GM12878 (cell line): Measurements from ENCODE around the gene FAM120B. TPM values are rescaled to one million over a fixed set of nuclear protein-coding genes. Genes with fewer than 3 reads are reported as not detected.

Experiments used
- ATAC-seq: fragments of 200-7000 bp; cut with Tn5 transposase; 3 replicates; pipeline ENCODE4 v1.9.1; 2020; ENCODE audit warnings: mild to moderate bottlenecking, moderate library complexity
- BruUV-seq: library from RNA; stranded (reverse); fragments of 400-500 nt; replicated peaks from 2 replicates; lab custom pipeline; 2021; lab: Mats Ljungman, UMichigan
- CTCF ChIA-PET: fragments of 300-600 bp; sonication (Branson Sonifier 250); formaldehyde crosslinking; extraction: SDS; loops from one replicate; lab custom pipeline; 2021; ENCODE audit warnings: inconsistent platforms; lab: Yijun Ruan, JAX
- POLR2A ChIA-PET: fragments of 350-600 bp; formaldehyde crosslinking; extraction: SDS; loops from one replicate; lab custom pipeline; 2021; ENCODE audit warnings: inconsistent platforms; lab: Charles Lee
- RAD21 ChIA-PET: fragments of 300-600 bp; sonication (Branson Sonifier 250); formaldehyde crosslinking; loops from one replicate; lab custom pipeline; 2023; ENCODE audit warnings: antibody characterized with exemption; ENCODE audit not compliant: unreplicated experiment; lab: Charles Lee
- SMC1A ChIA-PET: fragments of 300-600 bp; sonication (Branson Sonifier 250); formaldehyde crosslinking; loops from one replicate; lab custom pipeline; 2023; ENCODE audit not compliant: unreplicated experiment, uncharacterized antibody; lab: Charles Lee
- DNase-seq: peaks from one replicate; pipeline ENCODE4 v3.0.0-alpha.2; 2011; ENCODE audit warnings: low read depth, low spot score
- FAIRE-seq: peaks from 3 replicates; lab custom pipeline; 2011; peaks lifted over from hg19 to GRCh38; lab: Jason Lieb, UNC
- H2AFZ ChIP-seq: 2 replicates; pipeline ENCODE4 v1.6.0; 2011; ENCODE audit warnings: low read depth, low read length, control low read depth; ENCODE audit not compliant: control insufficient read depth
- H3K27ac ChIP-seq: 2 replicates; pipeline ENCODE4 v1.5.1; 2011; ENCODE audit warnings: control low read depth; ENCODE audit not compliant: control insufficient read depth, insufficient read depth
- H3K27me3 ChIP-seq, 2 experiments: replicated peaks in 1 of 2; 2 replicates each; pipeline versions ENCODE4 v1.6.0 to v1.6.1; 2011; ENCODE audit warnings: low read length in 1 of 2; ENCODE audit not compliant: control insufficient read depth in 2 of 2, insufficient read depth in 2 of 2
- H3K36me3 ChIP-seq, 2 experiments: 2 replicates each; pipeline ENCODE4 v1.5.1; 2011; ENCODE audit warnings: low read length in 1 of 2; ENCODE audit not compliant: control insufficient read depth in 2 of 2, insufficient read depth in 2 of 2
- H3K4me1 ChIP-seq: 2 replicates; pipeline ENCODE4 v1.6.1; 2011; ENCODE audit warnings: mild to moderate bottlenecking, low read length, moderate library complexity, mixed read lengths; ENCODE audit not compliant: control insufficient read depth, insufficient read depth
- H3K4me2 ChIP-seq: 2 replicates; pipeline ENCODE4 v1.6.0; 2011; ENCODE audit warnings: control low read depth; ENCODE audit not compliant: control insufficient read depth, insufficient read depth
- H3K4me3 ChIP-seq: fragments of 200-600 bp; sonication (generic); 2 replicates; pipeline ENCODE4 v1.5.1; 2016
- H3K79me2 ChIP-seq: 2 replicates; pipeline ENCODE4 v1.6.0; 2011; ENCODE audit warnings: low read length; ENCODE audit not compliant: control insufficient read depth, insufficient read depth
- H3K9ac ChIP-seq: 2 replicates; pipeline ENCODE4 v1.8.0; 2011; ENCODE audit warnings: low read length, control low read depth, mixed read lengths; ENCODE audit not compliant: control insufficient read depth, insufficient read depth
- H3K9me3 ChIP-seq: replicated peaks from 3 replicates; pipeline ENCODE4 v1.5.1; 2011; ENCODE audit warnings: mild to moderate bottlenecking, low read length; ENCODE audit not compliant: control insufficient read depth, insufficient read depth
- H4K20me1 ChIP-seq: 2 replicates; pipeline ENCODE4 v1.6.0; 2011; ENCODE audit not compliant: control insufficient read depth, insufficient read depth
- JUNB ChIP-seq: IDR thresholded peaks from 2 replicates; pipeline ENCODE4 v1.6.1; 2016; ENCODE audit warnings: antibody characterized with exemption, mild to moderate bottlenecking
- RUNX3 ChIP-seq: IDR thresholded peaks from 2 replicates; pipeline ENCODE4 v1.6.1; 2012; ENCODE audit warnings: low read length, inconsistent platforms
- SREBF2 ChIP-seq: IDR thresholded peaks from 2 replicates; pipeline ENCODE4 v1.6.1; 2012; ENCODE audit warnings: mild to moderate bottlenecking, low read length
- TCF12 ChIP-seq: IDR thresholded peaks from 2 replicates; pipeline ENCODE4 v1.6.1; 2011; ENCODE audit warnings: low read depth, mild to moderate bottlenecking, low read length
- WGBS: methylation state at CpG from one replicate; pipeline ENCODE4 v1.1.6; 2016; ENCODE audit warnings: low lambda C conversion rate; ENCODE audit not compliant: insufficient replicate concordance, insufficient coverage; ENCODE audit errors: missing lambda C conversion rate; 5-methylcytosine and 5-hydroxymethylcytosine counted together
- in situ Hi-C: fragments of 300-500 bp; cut with MboI; formaldehyde crosslinking; loops from 9 replicates; pipeline ENCODE4 v1.14.3; 2018; ENCODE audit warnings: mixed read lengths
- intact Hi-C: fragments of 100-400 bp; cut with micrococcal nuclease; formaldehyde crosslinking; loops from one replicate; pipeline ENCODE4 v1.14.2; 2022; ENCODE audit not compliant: unreplicated experiment
- polyA plus RNA-seq, 11 experiments: library from polyadenylated mRNA; depleted of rRNA in 4 of 11; unstranded in 6 of 11; stranded (reverse) in 5 of 11; fragments of >200 nt; fragmentation: Nextera tagmentation in 4 of 11; fragmentation: Illumina TruSeq in 1 of 11; extraction: Ambion mirVana in 4 of 11; extraction: Trizol in 1 of 11; gene quantifications; 1 replicate in 1 of 11; 2 replicates in 10 of 11; pipeline versions ENCODE4 v1.2.1 to v1.2.3, GENCODE V29; 2011 to 2016; ENCODE audit warnings: inconsistent platforms in 2 of 11, missing spikeins in 2 of 11, low read depth in 1 of 11
- total RNA-seq, 4 experiments: library from RNA; depleted of rRNA in 3 of 4; stranded (reverse); fragments of >200 nt in 3 of 4; fragmentation: Illumina TruSeq in 1 of 4; extraction: Trizol in 1 of 4; gene quantifications; 2 replicates each; pipeline versions ENCODE4 v1.2.1 to v1.2.3, GENCODE V29; 2013 to 2021
- TF ChIP-seq, protein P1 (sequence below): fragments of 450-650 bp; formaldehyde crosslinking; IDR thresholded peaks from 2 replicates; pipeline ENCODE4 v1.4.0; 2020; ENCODE audit warnings: mild to moderate bottlenecking, moderate library complexity
- TF ChIP-seq, protein P2 (sequence below): fragments of 450-650 bp; IDR thresholded peaks from 2 replicates; pipeline ENCODE4 v1.6.1; 2018; ENCODE audit warnings: mild to moderate bottlenecking, low read depth, moderate library complexity; ENCODE audit not compliant: partially characterized antibody
- TF ChIP-seq, protein P3 (sequence below): IDR thresholded peaks from 2 replicates; pipeline ENCODE4 v1.6.1; 2012; ENCODE audit warnings: low read length, inconsistent platforms

Gene FAM120B
- total and polyA plus RNA-seq, 10 of the 15 experiments (the other 5 are each of a cell fraction or from before 2014, with no cell fraction given): 3.3 to 21.6 (median 15.3) TPM

DNA sequence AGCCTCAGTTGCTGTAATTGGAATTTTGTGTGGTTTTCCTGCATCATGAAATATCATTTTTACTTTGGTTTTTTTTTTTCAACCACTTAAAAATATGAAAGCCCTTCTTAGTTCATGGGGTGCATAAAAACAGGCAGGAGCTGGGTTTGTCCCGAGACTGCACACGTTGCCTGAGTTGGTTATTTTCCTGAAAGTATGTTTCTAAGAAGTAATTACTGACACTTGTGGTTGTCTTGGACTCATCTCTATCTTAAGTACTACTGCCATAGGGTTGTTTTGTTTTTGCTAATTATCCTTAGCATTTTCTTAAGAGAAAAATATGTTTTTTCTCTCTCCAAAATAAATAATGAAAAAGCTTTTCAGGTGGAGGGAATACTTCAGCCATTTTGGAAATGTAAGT is 40.1 kb downstream of the FAM120B start (continued):
- TF ChIP-seq, protein P1, sequence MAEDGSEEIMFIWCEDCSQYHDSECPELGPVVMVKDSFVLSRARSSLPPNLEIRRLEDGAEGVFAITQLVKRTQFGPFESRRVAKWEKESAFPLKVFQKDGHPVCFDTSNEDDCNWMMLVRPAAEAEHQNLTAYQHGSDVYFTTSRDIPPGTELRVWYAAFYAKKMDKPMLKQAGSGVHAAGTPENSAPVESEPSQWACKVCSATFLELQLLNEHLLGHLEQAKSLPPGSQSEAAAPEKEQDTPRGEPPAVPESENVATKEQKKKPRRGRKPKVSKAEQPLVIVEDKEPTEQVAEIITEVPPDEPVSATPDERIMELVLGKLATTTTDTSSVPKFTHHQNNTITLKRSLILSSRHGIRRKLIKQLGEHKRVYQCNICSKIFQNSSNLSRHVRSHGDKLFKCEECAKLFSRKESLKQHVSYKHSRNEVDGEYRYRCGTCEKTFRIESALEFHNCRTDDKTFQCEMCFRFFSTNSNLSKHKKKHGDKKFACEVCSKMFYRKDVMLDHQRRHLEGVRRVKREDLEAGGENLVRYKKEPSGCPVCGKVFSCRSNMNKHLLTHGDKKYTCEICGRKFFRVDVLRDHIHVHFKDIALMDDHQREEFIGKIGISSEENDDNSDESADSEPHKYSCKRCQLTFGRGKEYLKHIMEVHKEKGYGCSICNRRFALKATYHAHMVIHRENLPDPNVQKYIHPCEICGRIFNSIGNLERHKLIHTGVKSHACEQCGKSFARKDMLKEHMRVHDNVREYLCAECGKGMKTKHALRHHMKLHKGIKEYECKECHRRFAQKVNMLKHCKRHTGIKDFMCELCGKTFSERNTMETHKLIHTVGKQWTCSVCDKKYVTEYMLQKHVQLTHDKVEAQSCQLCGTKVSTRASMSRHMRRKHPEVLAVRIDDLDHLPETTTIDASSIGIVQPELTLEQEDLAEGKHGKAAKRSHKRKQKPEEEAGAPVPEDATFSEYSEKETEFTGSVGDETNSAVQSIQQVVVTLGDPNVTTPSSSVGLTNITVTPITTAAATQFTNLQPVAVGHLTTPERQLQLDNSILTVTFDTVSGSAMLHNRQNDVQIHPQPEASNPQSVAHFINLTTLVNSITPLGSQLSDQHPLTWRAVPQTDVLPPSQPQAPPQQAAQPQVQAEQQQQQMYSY: no peak
- TF ChIP-seq JUNB (no peak), SREBF2 (no peak)
- TF ChIP-seq, protein P2, sequence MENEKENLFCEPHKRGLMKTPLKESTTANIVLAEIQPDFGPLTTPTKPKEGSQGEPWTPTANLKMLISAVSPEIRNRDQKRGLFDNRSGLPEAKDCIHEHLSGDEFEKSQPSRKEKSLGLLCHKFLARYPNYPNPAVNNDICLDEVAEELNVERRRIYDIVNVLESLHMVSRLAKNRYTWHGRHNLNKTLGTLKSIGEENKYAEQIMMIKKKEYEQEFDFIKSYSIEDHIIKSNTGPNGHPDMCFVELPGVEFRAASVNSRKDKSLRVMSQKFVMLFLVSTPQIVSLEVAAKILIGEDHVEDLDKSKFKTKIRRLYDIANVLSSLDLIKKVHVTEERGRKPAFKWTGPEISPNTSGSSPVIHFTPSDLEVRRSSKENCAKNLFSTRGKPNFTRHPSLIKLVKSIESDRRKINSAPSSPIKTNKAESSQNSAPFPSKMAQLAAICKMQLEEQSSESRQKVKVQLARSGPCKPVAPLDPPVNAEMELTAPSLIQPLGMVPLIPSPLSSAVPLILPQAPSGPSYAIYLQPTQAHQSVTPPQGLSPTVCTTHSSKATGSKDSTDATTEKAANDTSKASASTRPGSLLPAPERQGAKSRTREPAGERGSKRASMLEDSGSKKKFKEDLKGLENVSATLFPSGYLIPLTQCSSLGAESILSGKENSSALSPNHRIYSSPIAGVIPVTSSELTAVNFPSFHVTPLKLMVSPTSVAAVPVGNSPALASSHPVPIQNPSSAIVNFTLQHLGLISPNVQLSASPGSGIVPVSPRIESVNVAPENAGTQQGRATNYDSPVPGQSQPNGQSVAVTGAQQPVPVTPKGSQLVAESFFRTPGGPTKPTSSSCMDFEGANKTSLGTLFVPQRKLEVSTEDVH: no peak

DNA sequence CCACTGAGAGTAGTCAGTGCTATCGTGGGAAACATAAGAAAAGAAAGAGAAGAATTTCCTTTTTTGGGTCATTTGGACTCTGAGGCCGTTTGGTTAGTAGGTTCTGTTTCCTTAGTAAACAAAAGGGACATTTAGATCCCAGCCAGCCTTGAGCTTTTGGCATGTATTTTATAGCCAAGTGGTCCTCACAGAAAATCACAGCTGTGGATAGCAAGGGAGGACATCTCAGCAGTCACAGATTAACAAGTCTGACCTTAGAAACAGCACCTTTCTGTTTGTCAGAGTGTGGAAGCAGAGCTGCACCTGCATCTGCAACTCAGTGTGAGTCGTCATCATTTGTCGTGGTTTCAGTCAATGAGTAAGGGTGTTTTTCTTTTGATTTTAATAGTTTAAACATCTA is 40.5 kb downstream of the FAM120B start:
- POLR2A ChIA-PET: interaction anchor here (0.7 kb wide), 1 partner anchor 34 kb away, joined by 3 read pairs; no protein-coding TSS in a partner anchor
- FAIRE-seq (no peak), ATAC-seq (peak; percentile 56)
- Histone ChIP-seq H3K36me3 (peaks cover 9 to 38% of the 10 kb centered on the region in 2 experiments), H3K9ac (no peak overlapping the region), H3K9me3 (peaks cover 14% of the 10 kb centered on the region), H3K4me3 (no peak overlapping the region), H3K27ac (peak overlapping the region; percentile 56), H2AFZ (no peak overlapping the region; the same call in 1 of the 2 replicates), H3K27me3 (no peaks in the 10 kb centered on the region)
- in situ Hi-C loops: no loop called here
- CTCF ChIA-PET: no interaction called here
- RAD21 ChIA-PET: no interaction called here
- WGBS: 1% methylated on average over 4 of the region's 4 CpGs
- SMC1A ChIA-PET: interaction anchor here (1.3 to 1.4 kb wide), 2 partner anchors 8 to 170 kb away, joined by 3 to 4 read pairs; no protein-coding TSS in a partner anchor
- TF ChIP-seq, protein P1: no peak
- TF ChIP-seq, protein P3, sequence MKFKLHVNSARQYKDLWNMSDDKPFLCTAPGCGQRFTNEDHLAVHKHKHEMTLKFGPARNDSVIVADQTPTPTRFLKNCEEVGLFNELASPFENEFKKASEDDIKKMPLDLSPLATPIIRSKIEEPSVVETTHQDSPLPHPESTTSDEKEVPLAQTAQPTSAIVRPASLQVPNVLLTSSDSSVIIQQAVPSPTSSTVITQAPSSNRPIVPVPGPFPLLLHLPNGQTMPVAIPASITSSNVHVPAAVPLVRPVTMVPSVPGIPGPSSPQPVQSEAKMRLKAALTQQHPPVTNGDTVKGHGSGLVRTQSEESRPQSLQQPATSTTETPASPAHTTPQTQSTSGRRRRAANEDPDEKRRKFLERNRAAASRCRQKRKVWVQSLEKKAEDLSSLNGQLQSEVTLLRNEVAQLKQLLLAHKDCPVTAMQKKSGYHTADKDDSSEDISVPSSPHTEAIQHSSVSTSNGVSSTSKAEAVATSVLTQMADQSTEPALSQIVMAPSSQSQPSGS: 0 out of 2 replicates have a peak, but pooled peaks have one; percentile 23
- TF ChIP-seq JUNB (peak; percentile 17; the same call in 1 of the 2 replicates), RUNX3 (0 out of 2 replicates have a peak, but pooled peaks have one; percentile 18), TCF12 (peak; percentile 32; the same call in 1 of the 2 replicates)
- TF ChIP-seq, all 136 proteins: peak for 4
- H3K79me2 ChIP-seq: no peaks in the 10 kb centered on the region; the same call in 1 of the 2 replicates
- peak overlapping the region; percentile 17; the same call in 1 of the 2 replicates for H3K4me2 ChIP-seq
- no TSS peak for BruUV-seq
- H4K20me1 ChIP-seq: no peaks in the 10 kb centered on the region
- intact Hi-C loops: no loop called here
- peak; percentile 7 for DNase-seq
- peaks cover 20% of the 10 kb centered on the region for H3K4me1 ChIP-seq
